Left renal pelvis (tissue), 4 donors: Measurements from ENCODE around the gene IP6K3. TPM values are rescaled to one million over a fixed set of nuclear protein-coding genes. Genes with fewer than 3 reads are reported as not detected.

Source experiments
- DNase-seq, 4 donors: peaks; one replicate each; pipeline ENCODE4 v3.0.0-alpha.2; 2013; ENCODE audit warnings: low read depth in 4 of 4, low spot score in 3 of 4
- polyA plus RNA-seq, 4 donors: library from polyadenylated mRNA; unstranded; fragments of 120-200 nt; gene quantifications; one replicate each; pipeline ENCODE4 v1.2.1, GENCODE V29; 2013; ENCODE audit not compliant: insufficient read length in 4 of 4

The IP6K3 gene
- polyA plus RNA-seq, 4 donors, result 0.72 to 2.0 (median 1.1) TPM

GRCh38 chr6:33709605-33710295 lies 37.0 kb downstream of the IP6K3 start:
- no peak for DNase-seq

- no peak for DNase-seq
These were observed 38.0 kb downstream of the IP6K3 start for GRCh38 chr6:33708516-33709204.

- no peak for DNase-seq
These were observed 38.9 kb downstream of the IP6K3 start for GRCh38 chr6:33707771-33708170.

GRCh38 chr6:33705955-33706725 lies 40.6 kb downstream of the IP6K3 start:
- no peak for DNase-seq

GRCh38 chr6:33705268-33705885 lies 41.3 kb downstream of the IP6K3 start:
- DNase-seq, result no peak

GRCh38 chr6:33704215-33705066 lies 42.3 kb downstream of the IP6K3 start:
- no peak for DNase-seq

- no peak for DNase-seq
These were observed 44.2 kb downstream of the IP6K3 start for GRCh38 chr6:33702345-33702977.

- no peak for DNase-seq
These were observed 46.2 kb downstream of the IP6K3 start for GRCh38 chr6:33700391-33701050.

GRCh38 chr6:33699739-33700138 lies 47.0 kb downstream of the IP6K3 start:
- DNase-seq, result no peak

GRCh38 chr6:33699131-33699530 lies 47.6 kb downstream of the IP6K3 start:
- no peak for DNase-seq

- DNase-seq, result no peak
These were observed 48.2 kb downstream of the IP6K3 start for GRCh38 chr6:33698494-33698893.

GRCh38 chr6:33697845-33698244 lies 48.9 kb downstream of the IP6K3 start:
- DNase-seq, result no peak

GRCh38 chr6:33696548-33697518 lies 49.9 kb downstream of the IP6K3 start:
- no peak for DNase-seq

- no peak for DNase-seq
These were observed 50.6 kb downstream of the IP6K3 start for GRCh38 chr6:33696076-33696475.

- DNase-seq, result no peak
These were observed 51.2 kb downstream of the IP6K3 start for GRCh38 chr6:33695451-33695887.

- DNase-seq, result no peak
These were observed 51.7 kb downstream of the IP6K3 start for GRCh38 chr6:33694977-33695376.

- no peak for DNase-seq
These were observed 52.2 kb downstream of the IP6K3 start for GRCh38 chr6:33694401-33694931.
